Gastroesophageal sphincter (tissue), 4 donors: ENCODE data around the gene SUGCT. TPM values are rescaled to one million over a fixed set of nuclear protein-coding genes. Genes with fewer than 3 reads are reported as not detected.

Experiments
- ATAC-seq: fragments of 150-250 bp; one replicate; pipeline ENCODE4 v1.9.1; 2016; ENCODE audit warnings: mild to moderate bottlenecking, moderate library complexity
- H3K27ac ChIP-seq, 4 donors: fragments of 200-600 bp; sonication (generic) in 3 of 4; 1 replicate in 3 of 4; 2 replicates in 1 of 4; pipeline ENCODE4 v1.5.1; 2016 to 2019
- H3K27me3 ChIP-seq: fragments of 200-600 bp; sonication (generic); one replicate; pipeline ENCODE4 v1.5.1; 2019
- H3K36me3 ChIP-seq, 2 donors: fragments of 200-600 bp; sonication (generic); one replicate each; pipeline ENCODE4 v1.5.1; 2019; ENCODE audit warnings: control low read depth in 1 of 2
- H3K4me1 ChIP-seq, 3 donors: fragments of 200-600 bp; sonication (generic); 1 replicate in 2 of 3; 2 replicates in 1 of 3; pipeline ENCODE4 v1.5.1; 2016 to 2019; ENCODE audit warnings: control low read depth in 2 of 3
- H3K4me3 ChIP-seq, 2 donors: fragments of 200-600 bp; sonication (generic); one replicate each; pipeline ENCODE4 v1.5.1; 2019; ENCODE audit warnings: mild to moderate bottlenecking in 1 of 2, moderate library complexity in 1 of 2
- H3K9me3 ChIP-seq, 3 donors: fragments of 200-600 bp; sonication (generic); one replicate each; pipeline ENCODE4 v1.5.1; 2017 to 2019; ENCODE audit warnings: control low read depth in 2 of 3
- EP300 ChIP-seq: sonication (generic); formaldehyde crosslinking; IDR thresholded peaks from one replicate; pipeline ENCODE4 v1.6.1; 2017; ENCODE audit warnings: antibody characterized with exemption, mild to moderate bottlenecking
- POLR2A ChIP-seq, 2 donors: fragments of 450-650 bp; IDR thresholded peaks; one replicate each; pipeline ENCODE4 v1.6.1; 2017; ENCODE audit warnings: antibody characterized with exemption in 2 of 2, mild to moderate bottlenecking in 2 of 2, moderate library complexity in 1 of 2
- POLR2AphosphoS5 ChIP-seq: sonication (generic); formaldehyde crosslinking; IDR thresholded peaks from one replicate; pipeline ENCODE4 v1.6.1; 2017; ENCODE audit warnings: antibody characterized with exemption
- WGBS, 2 donors: methylation state at CpG; one replicate each; pipeline ENCODE4 v1.1.5; 2018; ENCODE audit warnings: low coverage in 1 of 2; 5-methylcytosine and 5-hydroxymethylcytosine counted together
- total RNA-seq, 4 donors: library from RNA; depleted of rRNA; stranded (reverse); fragments of >200 nt; gene quantifications; one replicate each; pipeline ENCODE4 v1.1.0, GENCODE V29; 2016
- TF ChIP-seq, protein P1 (sequence below), 4 experiments: fragments of 200-600 bp in 2 of 4; fragments of 450-650 bp in 2 of 4; sonication (generic) in 1 of 4; IDR thresholded peaks; one replicate each; pipeline ENCODE4 v1.5.1; 2017 to 2019; ENCODE audit warnings: antibody characterized with exemption in 4 of 4, mild to moderate bottlenecking in 2 of 4, moderate library complexity in 2 of 4

The SUGCT gene
- total RNA-seq, 4 donors from 2014 or later = 1.2 to 17.3 (median 10.8) TPM

DNA sequence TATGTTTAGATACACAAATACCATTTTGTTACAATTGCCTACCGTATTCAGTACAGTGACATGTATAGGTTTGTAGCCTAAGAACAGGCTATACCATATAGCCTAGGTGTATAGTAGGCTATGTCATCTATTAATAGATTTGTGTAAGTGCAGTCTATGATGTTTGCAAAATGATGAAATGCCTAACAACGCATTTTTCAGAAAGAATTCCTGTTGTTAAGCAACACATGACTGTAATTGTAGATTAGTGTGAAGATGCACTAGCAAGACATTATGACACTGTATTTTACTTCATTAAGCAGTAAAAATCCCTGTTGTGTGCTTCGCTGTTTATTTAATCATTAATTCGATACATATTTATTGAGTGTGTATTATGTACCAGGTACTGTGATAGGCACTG is 446.0 kb downstream of the SUGCT start:
- Histone ChIP-seq H3K27me3 (no peaks in the 10 kb centered on the region), H3K4me3 (no peak overlapping the region), H3K27ac (no peak overlapping the region), H3K4me1 (no peaks in the 10 kb centered on the region), H3K36me3 (no peaks in the 10 kb centered on the region), H3K9me3 (no peaks in the 10 kb centered on the region)
- WGBS, 2 donors = 93 to 96% methylated on average over 4 of the region's 4 CpGs
- no peak for TF ChIP-seq POLR2A (IDR thresholded peaks at IDR 0.05)
- ATAC-seq = no peak

DNA sequence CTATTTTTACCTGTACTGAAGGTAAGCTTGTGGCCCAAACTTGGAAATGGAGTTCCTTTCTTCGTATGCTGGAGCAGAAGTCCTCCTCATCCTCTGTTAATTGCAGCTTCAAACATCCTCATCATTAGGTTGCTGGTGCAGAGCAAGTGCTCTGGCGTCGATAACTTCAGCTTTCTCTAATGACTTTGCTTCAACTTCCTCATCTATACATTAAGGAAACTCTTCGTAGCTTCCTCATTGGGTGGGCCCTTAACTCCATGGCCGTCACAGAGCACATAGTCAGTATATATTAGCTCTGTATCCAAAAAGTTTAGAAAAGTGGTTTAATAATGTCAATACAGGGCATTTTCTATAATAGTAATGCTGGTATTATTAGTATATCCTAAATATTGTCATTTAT is 447.7 kb downstream of the SUGCT start:
- Histone ChIP-seq H3K27ac (no peak overlapping the region), H3K4me3 (no peak overlapping the region), H3K4me1 (no peaks in the 10 kb centered on the region), H3K36me3 (no peaks in the 10 kb centered on the region), H3K27me3 (no peaks in the 10 kb centered on the region), H3K9me3 (no peaks in the 10 kb centered on the region)
- 92% methylated on average over 5 of the region's 5 CpGs for WGBS, 2 donors
- TF ChIP-seq EP300 = no peak
- no peak for TF ChIP-seq POLR2AphosphoS5
- TF ChIP-seq POLR2A (IDR thresholded peaks at IDR 0.05) = no peak
- TF ChIP-seq, protein P1, sequence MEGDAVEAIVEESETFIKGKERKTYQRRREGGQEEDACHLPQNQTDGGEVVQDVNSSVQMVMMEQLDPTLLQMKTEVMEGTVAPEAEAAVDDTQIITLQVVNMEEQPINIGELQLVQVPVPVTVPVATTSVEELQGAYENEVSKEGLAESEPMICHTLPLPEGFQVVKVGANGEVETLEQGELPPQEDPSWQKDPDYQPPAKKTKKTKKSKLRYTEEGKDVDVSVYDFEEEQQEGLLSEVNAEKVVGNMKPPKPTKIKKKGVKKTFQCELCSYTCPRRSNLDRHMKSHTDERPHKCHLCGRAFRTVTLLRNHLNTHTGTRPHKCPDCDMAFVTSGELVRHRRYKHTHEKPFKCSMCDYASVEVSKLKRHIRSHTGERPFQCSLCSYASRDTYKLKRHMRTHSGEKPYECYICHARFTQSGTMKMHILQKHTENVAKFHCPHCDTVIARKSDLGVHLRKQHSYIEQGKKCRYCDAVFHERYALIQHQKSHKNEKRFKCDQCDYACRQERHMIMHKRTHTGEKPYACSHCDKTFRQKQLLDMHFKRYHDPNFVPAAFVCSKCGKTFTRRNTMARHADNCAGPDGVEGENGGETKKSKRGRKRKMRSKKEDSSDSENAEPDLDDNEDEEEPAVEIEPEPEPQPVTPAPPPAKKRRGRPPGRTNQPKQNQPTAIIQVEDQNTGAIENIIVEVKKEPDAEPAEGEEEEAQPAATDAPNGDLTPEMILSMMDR (IDR thresholded peaks at IDR 0.05) = no peak
- ATAC-seq = no peak

DNA sequence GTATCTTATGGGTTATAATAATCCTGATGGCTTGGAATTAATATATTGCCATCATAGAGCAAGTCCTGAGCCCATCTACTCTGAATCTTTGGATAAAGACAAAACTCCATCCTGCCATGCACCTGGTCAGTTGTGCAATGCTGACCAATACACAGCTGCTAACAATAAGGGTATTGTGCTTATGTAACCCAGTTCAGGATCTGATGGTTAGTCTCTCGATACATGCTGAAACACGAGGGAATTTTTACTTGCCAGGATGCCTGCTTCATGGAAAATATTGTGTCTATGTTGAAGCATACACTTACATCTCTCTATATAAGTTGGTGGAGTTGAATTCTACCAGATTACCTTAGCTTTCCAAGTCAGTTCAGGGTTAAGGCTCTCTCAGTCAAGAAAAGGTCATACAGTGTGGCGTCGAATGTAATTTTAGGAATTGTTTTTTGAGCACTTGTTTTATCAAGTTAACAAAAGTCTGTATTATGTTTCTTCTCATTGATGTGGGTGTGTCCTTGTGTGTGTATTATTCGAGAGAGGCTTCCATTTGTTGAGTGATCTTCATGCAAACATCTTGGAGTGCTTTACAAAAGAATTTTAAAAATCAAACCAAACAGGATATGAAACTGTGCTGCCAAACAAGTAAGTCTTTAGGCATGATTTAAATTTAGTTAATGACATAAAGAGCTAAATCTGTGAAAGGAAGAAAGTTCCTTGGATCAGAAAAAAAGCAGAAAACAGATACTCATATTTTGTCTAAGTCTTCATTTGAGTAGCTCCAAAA is 449.1 kb downstream of the SUGCT start:
- no peak for TF ChIP-seq EP300
- TF ChIP-seq, protein P1 (IDR thresholded peaks at IDR 0.05) = no peak
- TF ChIP-seq POLR2AphosphoS5 = no peak
- TF ChIP-seq POLR2A (IDR thresholded peaks at IDR 0.05) = no peak
- 36 to 55% methylated on average over 5 of the region's 5 CpGs for WGBS, 2 donors

DNA sequence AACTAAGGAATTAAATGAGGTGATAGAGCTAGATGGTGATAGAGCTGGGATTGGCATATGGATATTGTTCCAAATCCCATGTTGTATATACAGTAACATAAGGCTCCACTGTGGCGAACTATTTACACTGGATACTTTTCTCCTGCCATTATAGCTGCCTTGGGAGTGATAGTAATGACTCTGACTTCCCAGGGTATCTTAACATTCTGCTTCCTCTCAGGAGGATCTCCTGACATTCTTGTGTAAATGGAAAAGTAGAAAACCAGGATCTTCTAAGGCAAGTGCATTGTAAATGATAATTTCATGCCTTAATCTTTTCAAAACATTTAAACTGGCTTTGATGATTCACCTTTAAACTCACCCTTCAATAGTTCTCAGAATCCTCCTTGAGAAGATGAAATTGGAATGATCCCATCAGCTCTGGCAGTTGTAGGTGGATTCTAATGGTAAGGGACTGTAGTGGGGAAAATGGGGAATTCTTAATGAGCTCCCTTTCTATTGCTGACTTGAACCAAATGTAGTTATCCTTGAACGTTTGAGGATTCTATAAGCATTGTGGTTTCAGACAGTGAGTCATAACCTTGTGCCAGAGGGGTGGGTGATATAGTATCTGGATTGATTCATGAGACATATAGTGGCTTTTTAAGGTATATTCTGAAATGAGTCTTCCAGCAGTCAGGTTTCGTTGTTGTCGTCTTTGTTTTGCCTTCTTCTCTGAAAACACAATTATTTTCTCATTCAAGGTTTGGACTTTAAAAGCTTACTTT is 450.0 kb downstream of the SUGCT start:
- Histone ChIP-seq H3K36me3 (no peaks in the 10 kb centered on the region), H3K27ac (no peak overlapping the region), H3K4me1 (no peaks in the 10 kb centered on the region), H3K27me3 (no peaks in the 10 kb centered on the region), H3K4me3 (no peak overlapping the region), H3K9me3 (peaks cover 0 to 1% (median 0%) of the 10 kb centered on the region in 3 donors)
- ATAC-seq = no peak
- TF ChIP-seq EP300 = no peak
- no peak for TF ChIP-seq POLR2AphosphoS5
- no peak for TF ChIP-seq POLR2A (IDR thresholded peaks at IDR 0.05)
- TF ChIP-seq, protein P1 (IDR thresholded peaks at IDR 0.05) = no peak
- 82 to 91% methylated on average over 4 of the region's 4 CpGs for WGBS, 2 donors

More for the DNA sequence above, 449.1 kb downstream of the SUGCT start:
- H3K27me3 ChIP-seq = no peaks in the 10 kb centered on the region
- no peak overlapping the region for H3K4me3 ChIP-seq
- no peak overlapping the region for H3K27ac ChIP-seq
- H3K4me1 ChIP-seq = no peaks in the 10 kb centered on the region
- no peaks in the 10 kb centered on the region for H3K9me3 ChIP-seq
- no peaks in the 10 kb centered on the region for H3K36me3 ChIP-seq
- no peak for ATAC-seq

DNA sequence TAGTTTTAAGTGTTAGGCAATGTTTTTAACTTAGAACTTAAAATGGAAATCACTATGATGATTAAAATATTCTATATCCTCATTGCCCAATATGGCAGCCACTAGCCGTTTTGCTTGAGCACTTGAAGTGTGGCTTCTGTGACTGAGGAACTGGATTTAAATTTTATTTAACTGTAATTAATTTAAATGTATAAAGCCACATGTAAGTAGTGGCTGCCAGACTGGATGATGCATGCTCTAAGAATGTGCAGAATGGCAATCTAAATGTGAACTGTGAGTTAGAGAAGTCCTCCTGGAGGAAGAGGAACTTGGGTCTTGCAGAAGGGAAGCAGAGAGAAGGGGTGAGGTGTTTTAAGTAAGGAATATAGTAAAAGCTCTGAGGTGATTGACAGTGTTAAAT is 451.4 kb downstream of the SUGCT start:
- H3K27ac ChIP-seq = no peak overlapping the region
- H3K4me3 ChIP-seq = no peak overlapping the region
- no peaks in the 10 kb centered on the region for H3K36me3 ChIP-seq
- peaks cover 0 to 14% (median 0%) of the 10 kb centered on the region in 3 donors for H3K9me3 ChIP-seq
- TF ChIP-seq EP300 = no peak
- no peak for TF ChIP-seq POLR2AphosphoS5
- TF ChIP-seq, protein P1 (IDR thresholded peaks at IDR 0.05) = no peak
- no peak for TF ChIP-seq POLR2A (IDR thresholded peaks at IDR 0.05)
- WGBS, 2 donors = 42 to 48% methylated on average over 1 of the region's 1 CpG
- no peaks in the 10 kb centered on the region for H3K4me1 ChIP-seq
- ATAC-seq = no peak
- H3K27me3 ChIP-seq = no peaks in the 10 kb centered on the region
